Endometrium (tissue), 2 donors: ENCODE results near the gene PTPN21.
A peak's percentile ranks its signal among the peaks of the same experiment; 100 is the strongest.

Source experiments
- FAIRE-seq: peaks from 2 replicates; lab custom pipeline; 2012; peaks lifted over from hg19 to GRCh38; lab: Jason Lieb, UNC
- donor health status: control.
- donor health status: control.

Gene PTPN21

GRCh38 chr14:88468406-88468805 is 86.4 kb downstream of the PTPN21 start:
- no peak for FAIRE-seq

- FAIRE-seq: no peak
These were observed 91.5 kb downstream of the PTPN21 start for GRCh38 chr14:88463318-88463717.

- no peak for FAIRE-seq
These were observed 99.9 kb downstream of the PTPN21 start for GRCh38 chr14:88454886-88455285.

GRCh38 chr14:88452231-88452630 is 102.6 kb downstream of the PTPN21 start:
- no peak for FAIRE-seq

DNA sequence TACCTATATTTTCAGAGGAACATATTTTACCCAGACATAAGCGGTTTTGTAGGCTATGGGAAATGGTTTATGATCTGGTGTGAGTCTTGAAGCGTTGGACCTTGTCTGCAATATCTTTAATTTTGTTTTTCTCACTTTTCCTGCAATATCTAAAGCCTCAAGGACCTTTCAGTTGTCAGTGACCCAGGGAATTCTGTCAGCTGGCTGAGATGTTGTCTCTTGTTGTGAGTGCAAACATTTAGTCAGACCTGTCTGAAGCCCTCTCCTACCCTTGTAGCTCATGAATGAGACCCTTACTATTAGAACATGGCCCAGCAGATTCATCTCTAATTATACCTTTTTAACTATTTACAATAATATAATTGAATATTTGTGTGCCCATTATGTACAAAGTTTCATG is 115.7 kb downstream of the PTPN21 start:
- FAIRE-seq: no peak

DNA sequence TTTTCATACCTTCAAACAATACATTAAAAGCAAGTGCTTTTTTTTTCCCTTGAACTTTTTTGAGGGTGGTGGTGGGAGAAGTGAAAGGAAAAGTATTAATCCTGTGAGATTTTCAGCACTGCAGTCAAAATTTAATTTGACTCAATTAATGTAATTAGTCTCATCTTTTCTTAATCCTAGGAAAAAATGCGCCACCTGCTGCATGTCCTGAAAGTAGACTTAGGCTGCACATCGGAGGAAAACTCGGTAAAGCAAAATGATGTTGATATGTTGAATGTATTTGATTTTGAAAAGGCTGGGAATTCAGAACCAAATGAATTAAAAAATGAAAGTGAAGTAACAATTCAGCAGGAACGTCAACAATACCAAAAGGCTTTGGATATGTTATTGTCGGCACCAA is 117.1 kb downstream of the PTPN21 start:
- FAIRE-seq: no peak

GRCh38 chr14:88430976-88431375 is 123.8 kb downstream of the PTPN21 start:
- FAIRE-seq: no peak

DNA sequence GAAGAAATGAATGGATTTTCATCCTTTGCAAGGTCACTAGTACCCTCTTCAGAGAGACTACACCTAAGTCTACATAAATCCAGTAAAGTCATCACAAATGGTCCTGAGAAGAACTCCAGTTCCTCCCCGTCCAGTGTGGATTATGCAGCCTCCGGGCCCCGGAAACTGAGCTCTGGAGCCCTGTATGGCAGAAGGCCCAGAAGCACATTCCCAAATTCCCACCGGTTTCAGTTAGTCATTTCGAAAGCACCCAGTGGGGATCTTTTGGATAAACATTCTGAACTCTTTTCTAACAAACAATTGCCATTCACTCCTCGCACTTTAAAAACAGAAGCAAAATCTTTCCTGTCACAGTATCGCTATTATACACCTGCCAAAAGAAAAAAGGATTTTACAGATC is 128.5 kb downstream of the PTPN21 start:
- FAIRE-seq: no peak

DNA sequence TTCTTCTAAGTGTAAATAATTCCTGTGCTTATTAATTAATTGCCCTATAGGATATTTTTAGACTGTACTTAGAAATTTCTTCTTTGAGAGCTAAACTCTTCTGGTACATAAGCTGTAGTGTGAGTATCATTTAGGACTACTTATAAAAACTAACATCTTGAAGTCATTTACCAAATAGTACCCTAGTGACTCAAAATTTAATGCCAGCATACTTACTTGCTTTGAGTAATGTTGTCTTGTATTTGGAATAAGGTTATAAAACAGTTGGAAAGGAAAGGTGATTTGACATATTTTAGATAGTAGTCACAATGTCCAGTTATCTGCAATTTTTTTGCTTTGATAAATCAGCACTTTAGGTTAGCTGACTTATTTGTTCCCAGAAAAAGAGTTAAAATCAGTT is 130.2 kb downstream of the PTPN21 start:
- no peak for FAIRE-seq

DNA sequence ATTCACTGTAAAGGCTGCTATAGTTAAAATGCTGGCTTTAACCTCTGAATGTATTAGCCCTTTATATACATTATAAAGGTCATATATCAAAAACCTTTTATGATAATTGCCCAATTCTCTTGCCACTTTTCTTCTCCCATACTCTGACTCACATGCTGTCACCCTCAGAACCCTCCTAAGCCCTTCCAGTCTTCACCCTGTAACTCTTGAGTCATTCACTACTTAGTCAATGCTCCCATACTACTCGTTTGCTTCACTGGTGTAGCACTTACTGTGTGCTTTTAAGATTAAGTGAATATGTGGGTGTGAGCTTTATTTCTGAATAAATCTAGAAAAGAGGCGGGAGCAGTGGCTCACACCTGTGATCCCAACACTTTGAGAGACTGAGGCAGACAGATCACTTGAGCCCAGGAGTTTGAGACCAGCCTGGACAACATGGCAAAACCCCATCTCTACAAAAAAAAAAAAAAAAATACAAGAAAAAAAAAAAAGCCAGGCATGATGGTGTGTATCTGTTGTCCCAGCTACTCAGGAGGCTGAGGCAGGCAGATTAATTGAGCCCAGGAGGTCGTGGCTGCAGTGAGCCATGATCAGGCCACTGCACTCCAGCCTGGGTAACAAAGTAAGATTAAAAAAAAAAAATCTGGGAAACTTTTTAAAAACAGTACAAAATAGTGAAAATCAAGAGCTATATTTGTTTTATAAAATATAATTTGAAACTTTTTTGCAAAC is 131.7 kb downstream of the PTPN21 start:
- peak; percentile 4 for FAIRE-seq

GRCh38 chr14:88422047-88422446 is 132.8 kb downstream of the PTPN21 start:
- no peak for FAIRE-seq

GRCh38 chr14:88421286-88421685 is 133.5 kb downstream of the PTPN21 start:
- FAIRE-seq: no peak

GRCh38 chr14:88420187-88420586 is 134.6 kb downstream of the PTPN21 start:
- FAIRE-seq: no peak

DNA sequence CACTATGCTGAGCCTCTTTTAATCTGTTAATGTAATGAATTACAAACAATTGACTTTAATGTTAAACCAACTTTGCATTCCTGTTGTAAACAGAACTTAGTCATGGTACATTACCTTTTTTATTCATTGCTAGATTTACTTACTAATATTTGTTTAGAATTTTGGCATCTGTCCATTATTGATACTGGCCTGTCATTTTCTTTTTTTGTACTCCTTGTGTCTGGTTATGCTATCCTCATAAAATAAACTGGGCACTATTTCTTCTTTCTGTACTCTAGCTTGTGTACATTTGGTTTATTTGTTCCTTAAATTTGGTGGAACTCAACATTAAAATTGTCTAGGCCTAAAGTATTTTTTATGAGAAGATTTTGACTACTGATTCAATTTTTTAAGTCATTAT is 137.2 kb downstream of the PTPN21 start:
- no peak for FAIRE-seq
